ENCODE data around the gene EPN3. TPM values are rescaled to one million over a fixed set of nuclear protein-coding genes. Genes with fewer than 3 reads are reported as not detected.

Gene EPN3
- total and polyA plus RNA-seq, 8 donors, result 6.4 to 117 (median 45.1) TPM

DNA sequence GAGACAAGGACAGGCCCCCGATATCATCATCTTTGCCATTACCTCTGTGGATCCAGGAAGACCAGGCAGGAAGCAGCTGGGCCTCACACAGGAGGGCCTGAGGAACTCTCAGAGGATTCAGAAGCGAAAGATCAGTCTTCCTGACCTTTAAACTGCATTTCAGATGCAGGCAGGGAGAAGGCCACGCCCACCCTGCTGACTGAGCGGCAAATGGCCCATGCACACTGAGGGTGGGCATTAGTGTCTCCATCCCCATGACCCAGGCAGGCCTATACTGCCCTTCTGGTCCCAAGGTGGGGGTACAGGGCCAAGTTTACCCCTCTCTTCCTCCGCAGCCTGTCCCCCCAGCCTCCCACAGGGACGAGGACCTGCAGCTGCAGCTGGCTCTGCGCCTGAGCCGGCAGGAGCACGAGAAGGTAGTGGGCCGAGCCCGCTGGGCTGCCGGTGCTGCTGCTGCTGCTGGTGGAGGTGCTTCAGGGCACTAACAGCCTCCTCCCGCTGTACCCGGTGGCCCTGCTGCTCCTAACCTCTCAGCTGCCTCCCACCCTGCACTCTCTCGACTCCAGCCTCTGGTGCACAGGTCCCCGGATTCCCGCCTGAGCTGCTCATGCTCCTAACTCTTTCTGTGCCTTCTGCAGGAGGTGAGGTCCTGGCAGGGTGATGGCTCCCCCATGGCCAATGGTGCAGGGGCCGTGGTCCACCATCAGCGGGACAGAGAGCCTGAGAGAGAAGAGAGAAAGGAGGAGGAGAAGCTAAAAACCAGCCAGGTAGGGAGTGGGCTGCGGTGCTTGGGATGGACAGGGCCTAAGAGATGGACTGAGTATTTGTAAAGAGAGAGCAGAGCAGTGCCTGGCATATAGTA lies 6.2 kb downstream of the EPN3 start:
- Histone ChIP-seq H3K4me3 (no peak overlapping the region), H3K36me3 (peaks cover 12 to 49% (median 32%) of the 10 kb centered on the region in 4 donors), H3K9me3 (no peaks in the 10 kb centered on the region), H3K27ac (peak overlapping the region in 4 of 5 donors; percentile 17 to 92 (median 54)), H3K4me1 (peaks cover 58 to 90% (median 88%) of the 10 kb centered on the region in 4 donors), H3K27me3 (peaks cover 0 to 11% (median under 1%) of the 10 kb centered on the region in 3 donors)
- WGBS, 5 donors, result 50 to 78% (median 59%) methylated on average over 13 to 20 of the region's 20 CpGs
- no peak for DNase-seq
- TF ChIP-seq EP300 (IDR thresholded peaks at IDR 0.05) (no peak), POLR2A (IDR thresholded peaks at IDR 0.05) (no peak), POLR2AphosphoS5 (IDR thresholded peaks at IDR 0.05) (no peak)
- TF ChIP-seq, protein P1, sequence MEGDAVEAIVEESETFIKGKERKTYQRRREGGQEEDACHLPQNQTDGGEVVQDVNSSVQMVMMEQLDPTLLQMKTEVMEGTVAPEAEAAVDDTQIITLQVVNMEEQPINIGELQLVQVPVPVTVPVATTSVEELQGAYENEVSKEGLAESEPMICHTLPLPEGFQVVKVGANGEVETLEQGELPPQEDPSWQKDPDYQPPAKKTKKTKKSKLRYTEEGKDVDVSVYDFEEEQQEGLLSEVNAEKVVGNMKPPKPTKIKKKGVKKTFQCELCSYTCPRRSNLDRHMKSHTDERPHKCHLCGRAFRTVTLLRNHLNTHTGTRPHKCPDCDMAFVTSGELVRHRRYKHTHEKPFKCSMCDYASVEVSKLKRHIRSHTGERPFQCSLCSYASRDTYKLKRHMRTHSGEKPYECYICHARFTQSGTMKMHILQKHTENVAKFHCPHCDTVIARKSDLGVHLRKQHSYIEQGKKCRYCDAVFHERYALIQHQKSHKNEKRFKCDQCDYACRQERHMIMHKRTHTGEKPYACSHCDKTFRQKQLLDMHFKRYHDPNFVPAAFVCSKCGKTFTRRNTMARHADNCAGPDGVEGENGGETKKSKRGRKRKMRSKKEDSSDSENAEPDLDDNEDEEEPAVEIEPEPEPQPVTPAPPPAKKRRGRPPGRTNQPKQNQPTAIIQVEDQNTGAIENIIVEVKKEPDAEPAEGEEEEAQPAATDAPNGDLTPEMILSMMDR (IDR thresholded peaks at IDR 0.05), result no peak
- intact Hi-C loops (cut with DNase I; ENCODE audit: low total_unique reads), result loop anchor here (10.0 kb wide), 1 partner anchor 54 kb away; no protein-coding TSS in a partner anchor

DNA sequence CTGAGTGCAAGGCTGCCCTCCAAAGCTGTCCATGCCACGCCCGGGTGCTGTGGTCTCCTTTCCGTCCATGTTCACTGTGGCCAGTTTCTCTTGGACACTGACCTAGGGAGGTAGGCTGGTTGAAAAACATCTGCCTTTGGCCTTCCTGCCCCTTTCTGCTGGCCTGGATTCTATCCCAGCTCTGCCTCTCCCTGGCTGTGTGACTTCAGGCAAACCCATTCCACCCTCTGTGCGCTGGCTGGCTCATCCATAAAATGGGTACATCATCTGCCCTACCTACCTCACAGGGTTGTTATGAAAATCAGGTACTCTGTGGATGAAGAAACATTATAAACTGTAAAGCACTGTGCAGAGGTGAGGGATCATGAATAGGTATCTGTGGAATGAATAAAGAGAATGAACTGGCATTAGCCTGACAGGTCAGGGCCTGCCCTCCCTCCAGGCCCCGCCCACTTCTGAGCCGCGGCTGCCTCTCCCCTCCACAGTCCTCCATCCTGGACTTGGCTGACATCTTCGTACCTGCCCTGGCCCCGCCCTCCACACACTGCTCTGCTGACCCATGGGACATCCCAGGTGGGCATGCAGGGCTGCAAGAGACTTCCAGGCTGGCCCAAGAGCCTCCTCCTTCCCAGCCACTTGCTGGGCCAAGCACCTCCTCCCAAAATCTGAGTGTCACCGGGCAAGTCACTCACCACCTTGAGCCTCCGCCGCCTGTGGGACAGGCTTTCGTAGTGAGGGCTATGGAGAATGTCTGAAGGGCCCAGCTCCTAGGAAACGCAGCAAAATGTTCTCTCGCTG lies 7.4 kb downstream of the EPN3 start:
- intact Hi-C loops (cut with DNase I; ENCODE audit: low total_unique reads), result loop anchor here (10.0 kb wide), 2 partner anchors 55 to 305 kb away; no protein-coding TSS in a partner anchor
- Histone ChIP-seq H3K27me3 (no peaks in the 10 kb centered on the region), H3K27ac (peak overlapping the region; percentile 77 to 92 (median 81)), H3K9me3 (no peaks in the 10 kb centered on the region), H3K4me1 (peaks cover 58 to 93% (median 83%) of the 10 kb centered on the region in 4 donors), H3K36me3 (peaks cover 12 to 49% (median 32%) of the 10 kb centered on the region in 4 donors), H3K4me3 (no peak overlapping the region)
- TF ChIP-seq POLR2AphosphoS5 (IDR thresholded peaks at IDR 0.05) (no peak), POLR2A (IDR thresholded peaks at IDR 0.05) (no peak), EP300 (IDR thresholded peaks at IDR 0.05) (no peak)
- TF ChIP-seq, protein P1 (IDR thresholded peaks at IDR 0.05), result no peak
- peak in 1 of 2 donors; percentile 60 for DNase-seq
- WGBS, 5 donors, result 51 to 71% (median 61%) methylated on average over 13 to 15 of the region's 15 CpGs

DNA sequence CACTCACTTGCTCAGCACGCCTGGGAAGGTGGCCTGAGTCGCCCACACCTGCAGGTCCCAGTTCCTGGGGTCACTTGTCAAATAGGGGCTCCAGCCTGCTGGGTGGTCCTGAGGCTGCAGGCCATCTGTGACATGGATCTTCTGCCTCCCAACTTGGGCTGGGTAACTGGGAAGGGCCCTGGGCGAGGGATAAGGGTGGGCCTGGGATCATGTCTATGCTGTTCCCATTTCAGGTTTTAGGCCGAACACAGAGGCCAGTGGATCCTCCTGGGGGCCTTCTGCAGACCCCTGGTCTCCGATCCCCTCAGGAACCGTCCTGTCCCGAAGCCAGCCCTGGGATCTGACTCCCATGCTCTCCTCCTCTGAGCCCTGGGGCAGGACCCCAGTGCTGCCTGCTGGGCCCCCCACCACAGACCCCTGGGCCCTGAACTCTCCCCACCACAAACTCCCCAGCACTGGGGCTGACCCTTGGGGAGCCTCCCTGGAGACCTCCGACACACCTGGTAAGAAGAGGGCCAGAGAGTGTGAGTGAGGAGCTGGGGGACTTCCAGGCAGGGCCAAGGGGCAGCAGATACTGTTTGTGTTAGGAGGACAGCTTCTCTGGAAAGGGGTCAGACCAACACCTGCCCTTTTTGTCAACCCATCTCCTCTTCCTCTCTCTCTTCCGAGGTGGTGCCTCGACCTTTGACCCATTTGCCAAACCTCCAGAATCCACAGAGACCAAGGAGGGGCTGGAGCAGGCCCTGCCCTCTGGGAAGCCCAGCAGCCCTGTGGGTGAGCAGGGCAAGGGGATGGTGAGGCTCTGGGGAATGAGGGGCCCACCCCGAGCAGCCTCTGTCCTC lies 8.2 kb downstream of the EPN3 start:
- Histone ChIP-seq H3K9me3 (no peaks in the 10 kb centered on the region), H3K4me1 (peaks cover 51 to 90% (median 80%) of the 10 kb centered on the region in 4 donors), H3K27me3 (no peaks in the 10 kb centered on the region), H3K36me3 (peaks cover 12 to 49% (median 32%) of the 10 kb centered on the region in 4 donors), H3K4me3 (peak overlapping the region in 2 of 4 donors; percentile 48 to 57), H3K27ac (peak overlapping the region; percentile 77 to 92 (median 81))
- no peak for DNase-seq
- TF ChIP-seq EP300 (IDR thresholded peaks at IDR 0.05), result no peak
- TF ChIP-seq POLR2A (IDR thresholded peaks at IDR 0.05), result no peak
- intact Hi-C loops (cut with DNase I; ENCODE audit: low total_unique reads), result loop anchor here (10.0 kb wide), 1 partner anchor 304 kb away; no protein-coding TSS in a partner anchor
- 76 to 87% (median 81%) methylated on average over 7 to 11 of the region's 11 CpGs for WGBS, 5 donors

DNA sequence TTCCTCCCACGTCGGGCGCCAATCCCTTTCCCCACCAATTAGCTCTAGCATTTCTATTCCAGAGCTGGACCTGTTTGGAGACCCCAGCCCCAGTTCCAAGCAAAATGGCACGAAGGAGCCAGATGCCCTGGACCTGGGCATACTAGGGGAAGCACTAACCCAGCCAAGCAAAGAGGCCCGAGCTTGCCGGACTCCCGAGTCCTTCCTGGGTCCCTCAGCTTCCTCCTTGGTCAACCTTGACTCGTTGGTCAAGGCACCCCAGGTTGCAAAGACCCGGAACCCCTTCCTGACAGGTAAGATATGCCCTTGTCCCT lies 8.8 kb downstream of the EPN3 start:
- H3K9me3 ChIP-seq, result no peaks in the 10 kb centered on the region
- H3K27me3 ChIP-seq, result no peaks in the 10 kb centered on the region
- 47 to 62% (median 50%) methylated on average over 8 to 9 of the region's 9 CpGs for WGBS, 5 donors
- intact Hi-C loops (cut with DNase I; ENCODE audit: low total_unique reads), result loop anchor here (10.0 kb wide), 1 partner anchor 303 kb away; no protein-coding TSS in a partner anchor
- H3K36me3 ChIP-seq, result peaks cover 9 to 47% (median 30%) of the 10 kb centered on the region in 4 donors
- H3K27ac ChIP-seq, result peak overlapping the region; percentile 77 to 92 (median 81)
- H3K4me3 ChIP-seq, result peak overlapping the region; percentile 48 to 57 (median 52)
- no peak for TF ChIP-seq EP300 (IDR thresholded peaks at IDR 0.05)
- no peak for TF ChIP-seq POLR2A (IDR thresholded peaks at IDR 0.05)
- TF ChIP-seq, protein P1 (IDR thresholded peaks at IDR 0.05), result no peak
- TF ChIP-seq POLR2AphosphoS5 (IDR thresholded peaks at IDR 0.05), result no peak
- no peak for DNase-seq
- peaks cover 48 to 87% (median 76%) of the 10 kb centered on the region in 4 donors for H3K4me1 ChIP-seq
